NCI-H1105 (cell line): ENCODE data around the gene KLF5.
"Not testable (repeated sequence)": the region's sequence is repeated elsewhere in the genome, so short reads cannot be mapped to it uniquely, and the experiment has no call there.

ENCODE experiments used
- DNase-seq: peaks from one replicate; lab custom pipeline; 2025; lab: John Stamatoyannopoulos, UW

Gene KLF5

GRCh38 chr13:73058736-73059459 is at the start of gene KLF5:
Gene KLF5, plus strand, starts transcription at chr13:73059005. Its CDS starts 323 bp downstream, at chr13:73059328.
- DNase-seq: peak; percentile 83

- no peak for DNase-seq
These were observed 47.1 kb upstream of the KLF5 start for GRCh38 chr13:73011751-73012150.

- no peak for DNase-seq
These were observed 43.0 kb upstream of the KLF5 start for GRCh38 chr13:73015805-73016204.

- no peak for DNase-seq
These were observed 40.5 kb upstream of the KLF5 start for GRCh38 chr13:73018336-73018735.

GRCh38 chr13:73025217-73026012 is 33.4 kb upstream of the KLF5 start:
- no peak for DNase-seq

- DNase-seq: no peak
These were observed 23.9 kb upstream of the KLF5 start for GRCh38 chr13:73034901-73035300.

- no peak for DNase-seq
These were observed 23.1 kb upstream of the KLF5 start for GRCh38 chr13:73035660-73036059.

- no peak for DNase-seq
These were observed 22.2 kb upstream of the KLF5 start for GRCh38 chr13:73036566-73036965.

GRCh38 chr13:73038064-73038463 is 20.7 kb upstream of the KLF5 start:
- no peak for DNase-seq

GRCh38 chr13:73039201-73040108 is 19.4 kb upstream of the KLF5 start:
- DNase-seq: no peak

- DNase-seq: no peak
These were observed 18.3 kb upstream of the KLF5 start for GRCh38 chr13:73040484-73040883.

- no peak for DNase-seq
These were observed 17.7 kb upstream of the KLF5 start for GRCh38 chr13:73040968-73041596.

- no peak for DNase-seq
These were observed 13.8 kb upstream of the KLF5 start for GRCh38 chr13:73045031-73045430.

GRCh38 chr13:73048615-73049014 is 10.2 kb upstream of the KLF5 start:
- DNase-seq: not testable (repeated sequence)

- DNase-seq: no peak
These were observed 4.1 kb upstream of the KLF5 start for GRCh38 chr13:73054712-73055111.

- DNase-seq: no peak
These were observed 2.8 kb upstream of the KLF5 start for GRCh38 chr13:73055813-73056564.

- no peak for DNase-seq
These were observed 2.2 kb upstream of the KLF5 start for GRCh38 chr13:73056565-73056962.

- no peak for DNase-seq
These were observed 1.3 kb upstream of the KLF5 start for GRCh38 chr13:73057284-73058063.

GRCh38 chr13:73058064-73058313 is 816 bp upstream of the KLF5 start:
- no peak for DNase-seq

GRCh38 chr13:73058432-73058735 is 421 bp upstream of the KLF5 start:
- DNase-seq: no peak
